HepG2 (cell line): Measurements from ENCODE around the gene CAPS. TPM values are rescaled to one million over a fixed set of nuclear protein-coding genes. Genes with fewer than 3 reads are reported as not detected.

ENCODE experiments used
- ATF5 ChIP-seq: sonication (generic); formaldehyde crosslinking; IDR thresholded peaks from 2 replicates; pipeline ENCODE4 v1.4.0; 2020; ENCODE audit warnings: mild to moderate bottlenecking, low read depth, missing genetic modification reagents
- CEBPB ChIP-seq: IDR thresholded peaks from 2 replicates; pipeline ENCODE4 v1.6.1; 2011; ENCODE audit warnings: low read depth, low read length, improper control_type of control experiment, borderline replicate concordance
- HCFC1 ChIP-seq: fragments of 150-350 bp; IDR thresholded peaks from 2 replicates; pipeline ENCODE4 v1.6.1; 2014; ENCODE audit warnings: low read depth, low read length
- HNRNPLL ChIP-seq: fragments of 200-400 bp; formaldehyde crosslinking; IDR thresholded peaks from 2 replicates; pipeline ENCODE4 v1.6.1; 2017; ENCODE audit warnings: mild to moderate bottlenecking, low read depth, low read length; ENCODE audit not compliant: poor library complexity, severe bottlenecking
- IKZF5 ChIP-seq: IDR thresholded peaks from 2 replicates; pipeline ENCODE4 v1.6.1; 2018; ENCODE audit warnings: missing genetic modification reagents, mild to moderate bottlenecking, missing compliant biosample characterization
- KLF11 ChIP-seq: IDR thresholded peaks from 2 replicates; pipeline ENCODE4 v1.6.1; 2016; ENCODE audit warnings: missing compliant biosample characterization
- KLF16 ChIP-seq, 2 experiments: sonication (generic) in 1 of 2; formaldehyde crosslinking in 1 of 2; IDR thresholded peaks; 2 replicates each; pipeline versions ENCODE4 v1.6.1 to v1.8.0; 2016 to 2023; ENCODE audit warnings: missing genetic modification reagents in 2 of 2, missing compliant biosample characterization in 1 of 2
- MAFF ChIP-seq: IDR thresholded peaks from 2 replicates; pipeline ENCODE4 v1.6.1; 2011; ENCODE audit warnings: low read depth, low read length, improper control_type of control experiment
- PHF8 ChIP-seq: sonication (generic); formaldehyde crosslinking; IDR thresholded peaks from 2 replicates; pipeline ENCODE4 v1.5.0; 2020; ENCODE audit warnings: missing genetic modification reagents
- PRMT3 ChIP-seq: sonication (generic); formaldehyde crosslinking; IDR thresholded peaks from 2 replicates; pipeline ENCODE4 v1.8.1; 2022; ENCODE audit warnings: low read depth, mild to moderate bottlenecking, moderate library complexity, missing genetic modification reagents, borderline replicate concordance
- SPEN ChIP-seq: sonication (generic); formaldehyde crosslinking; IDR thresholded peaks from 2 replicates; pipeline ENCODE4 v1.5.1; 2020; ENCODE audit warnings: low read depth, mild to moderate bottlenecking, missing genetic modification reagents
- YY1 ChIP-seq: IDR thresholded peaks from 2 replicates; pipeline ENCODE4 v1.6.1; 2011; ENCODE audit warnings: low read length, low read depth, moderate library complexity, mild to moderate bottlenecking; ENCODE audit not compliant: insufficient read depth, insufficient replicate concordance
- ZBTB21 ChIP-seq: sonication (generic); formaldehyde crosslinking; IDR thresholded peaks from 2 replicates; pipeline ENCODE4 v1.4.0; 2020; ENCODE audit warnings: missing genetic modification reagents
- ZNF280D ChIP-seq: sonication (generic); formaldehyde crosslinking; IDR thresholded peaks from 2 replicates; pipeline ENCODE4 v1.5.1; 2020; ENCODE audit warnings: mild to moderate bottlenecking, missing genetic modification reagents
- ZNF414 ChIP-seq: sonication (generic); formaldehyde crosslinking; IDR thresholded peaks from 2 replicates; pipeline ENCODE4 v1.5.0; 2020; ENCODE audit warnings: missing genetic modification reagents
- ZNF609 ChIP-seq: sonication (generic); formaldehyde crosslinking; IDR thresholded peaks from 2 replicates; pipeline ENCODE4 v1.4.0; 2020; ENCODE audit warnings: mild to moderate bottlenecking, missing genetic modification reagents, borderline replicate concordance
- polyA plus RNA-seq, 8 experiments: library from polyadenylated mRNA; depleted of rRNA in 3 of 8; stranded (reverse) in 7 of 8; unstranded in 1 of 8; fragments of >200 nt; fragmentation: Illumina TruSeq in 4 of 8; extraction: Trizol in 4 of 8; gene quantifications; 2 replicates each; pipeline versions ENCODE4 v1.2.1 to v1.2.3, GENCODE V29; 2011 to 2016; ENCODE audit warnings: low read depth in 4 of 8, missing spikeins in 1 of 8, mixed read lengths in 1 of 8; ENCODE audit not compliant: insufficient read depth in 1 of 8
- total RNA-seq, 5 experiments: library from RNA; depleted of rRNA; stranded (reverse); fragments of >200 nt; fragmentation: Illumina TruSeq; extraction: Trizol; gene quantifications; 2 replicates each; pipeline ENCODE4 v1.2.3, GENCODE V29; 2016; ENCODE audit warnings: low read depth in 1 of 5
- TF ChIP-seq, protein P1 (sequence below): sonication (generic); formaldehyde crosslinking; IDR thresholded peaks from 2 replicates; pipeline ENCODE4 v1.4.0; 2020; ENCODE audit warnings: mild to moderate bottlenecking, missing genetic modification reagents

The CAPS gene
- total and polyA plus RNA-seq, 2 of the 13 experiments (the other 11 are each of a cell fraction or from before 2014, with no cell fraction given), result 3.1 TPM

DNA sequence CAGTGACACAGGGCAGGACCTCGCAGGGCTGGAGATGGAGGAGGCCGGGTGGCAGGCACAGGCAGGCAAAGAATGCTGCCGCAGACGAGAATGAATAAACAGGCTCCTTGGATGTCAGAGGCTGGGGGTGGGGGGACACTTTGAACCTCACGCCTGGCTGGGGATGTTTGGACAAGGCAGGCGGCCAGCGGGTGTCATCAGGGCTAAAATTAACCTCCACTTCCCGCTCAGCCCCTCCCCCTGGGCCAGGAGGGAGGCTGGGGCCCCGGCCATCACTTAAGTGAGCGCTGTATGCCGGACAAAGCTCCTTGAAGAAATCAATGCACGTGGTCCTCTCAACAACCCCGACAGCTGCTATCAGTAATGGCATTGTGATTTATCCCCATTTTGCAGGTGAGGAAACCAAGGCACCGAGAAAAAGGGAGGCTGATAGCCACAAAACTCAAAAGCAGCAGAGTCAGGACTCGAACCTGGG, 33.4 kb upstream of the CAPS start (continued):
- TF ChIP-seq ZNF609 (CRISPR knock-in tag) (peak; percentile 66; the same call in 1 of the 2 replicates), CEBPB (no peak), PRMT3 (CRISPR knock-in tag) (no peak), SPEN (CRISPR knock-in tag) (peak; percentile 51; the same call in 1 of the 2 replicates), HNRNPLL (no peak), ZNF414 (CRISPR knock-in tag) (0 out of 2 replicates have a peak, but pooled peaks have one; percentile 48), MAFF (no peak), ZNF280D (CRISPR knock-in tag) (no peak), PHF8 (no peak), KLF16 (CRISPR knock-in tag; IDR thresholded peaks at IDR 0.05) (peak in 1 of 2 experiments; percentile 79; a peak in 2 of 4 replicates), YY1 (peak; percentile 61), HCFC1 (no peak), ATF5 (CRISPR knock-in tag) (no peak), ZBTB21 (no peak), KLF11 (no peak), IKZF5 (CRISPR knock-in tag) (no peak)
- TF ChIP-seq, protein P1, sequence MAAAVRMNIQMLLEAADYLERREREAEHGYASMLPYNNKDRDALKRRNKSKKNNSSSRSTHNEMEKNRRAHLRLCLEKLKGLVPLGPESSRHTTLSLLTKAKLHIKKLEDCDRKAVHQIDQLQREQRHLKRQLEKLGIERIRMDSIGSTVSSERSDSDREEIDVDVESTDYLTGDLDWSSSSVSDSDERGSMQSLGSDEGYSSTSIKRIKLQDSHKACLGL (CRISPR knock-in tag), result no peak
